Uterus (tissue), 2 donors: Measurements from ENCODE around the gene OGA.

ENCODE experiments used
- POLR2A ChIP-seq, 2 donors: fragments of 450-650 bp; IDR thresholded peaks; one replicate each; pipeline ENCODE4 v1.6.1; 2016; ENCODE audit warnings: antibody characterized with exemption in 2 of 2, mild to moderate bottlenecking in 1 of 2, moderate library complexity in 1 of 2
- TF ChIP-seq, protein P1 (sequence below), 4 experiments: fragments of 200-600 bp in 2 of 4; fragments of 450-650 bp in 2 of 4; sonication (generic) in 2 of 4; IDR thresholded peaks; one replicate each; pipeline ENCODE4 v1.5.1; 2016 to 2019; ENCODE audit warnings: antibody characterized with exemption in 4 of 4, mild to moderate bottlenecking in 2 of 4, moderate library complexity in 1 of 4

DNA sequence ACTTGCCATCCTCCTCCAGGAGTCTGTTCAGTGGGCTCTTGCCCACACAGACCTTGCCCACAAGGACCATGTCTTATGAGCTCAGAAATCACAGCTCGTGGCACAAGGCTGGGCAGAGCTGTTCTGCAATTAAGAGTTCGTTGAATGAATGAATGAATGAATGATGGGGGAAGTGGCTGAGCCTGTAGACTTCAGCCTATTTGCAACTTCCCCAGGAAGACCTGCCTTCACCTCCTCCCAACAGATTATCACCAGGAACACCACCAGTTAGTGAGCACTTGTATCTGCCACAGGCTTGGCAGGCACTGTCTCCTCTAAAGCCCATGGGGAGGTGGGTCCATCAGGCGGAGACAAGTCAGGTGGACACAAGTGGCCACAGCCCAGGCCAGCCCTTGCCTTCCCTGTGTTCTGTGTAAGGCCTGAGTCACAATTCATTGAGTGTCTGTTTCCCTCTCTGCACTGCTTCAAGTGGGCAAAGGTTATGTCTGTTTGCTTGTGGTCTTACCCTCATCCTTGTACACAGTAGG, 40.6 kb downstream of the OGA start:
- TF ChIP-seq, protein P1, sequence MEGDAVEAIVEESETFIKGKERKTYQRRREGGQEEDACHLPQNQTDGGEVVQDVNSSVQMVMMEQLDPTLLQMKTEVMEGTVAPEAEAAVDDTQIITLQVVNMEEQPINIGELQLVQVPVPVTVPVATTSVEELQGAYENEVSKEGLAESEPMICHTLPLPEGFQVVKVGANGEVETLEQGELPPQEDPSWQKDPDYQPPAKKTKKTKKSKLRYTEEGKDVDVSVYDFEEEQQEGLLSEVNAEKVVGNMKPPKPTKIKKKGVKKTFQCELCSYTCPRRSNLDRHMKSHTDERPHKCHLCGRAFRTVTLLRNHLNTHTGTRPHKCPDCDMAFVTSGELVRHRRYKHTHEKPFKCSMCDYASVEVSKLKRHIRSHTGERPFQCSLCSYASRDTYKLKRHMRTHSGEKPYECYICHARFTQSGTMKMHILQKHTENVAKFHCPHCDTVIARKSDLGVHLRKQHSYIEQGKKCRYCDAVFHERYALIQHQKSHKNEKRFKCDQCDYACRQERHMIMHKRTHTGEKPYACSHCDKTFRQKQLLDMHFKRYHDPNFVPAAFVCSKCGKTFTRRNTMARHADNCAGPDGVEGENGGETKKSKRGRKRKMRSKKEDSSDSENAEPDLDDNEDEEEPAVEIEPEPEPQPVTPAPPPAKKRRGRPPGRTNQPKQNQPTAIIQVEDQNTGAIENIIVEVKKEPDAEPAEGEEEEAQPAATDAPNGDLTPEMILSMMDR (IDR thresholded peaks at IDR 0.05): no peak
- no peak for TF ChIP-seq POLR2A (IDR thresholded peaks at IDR 0.05)
